ENCODE data around the gene FOXJ1.

Gene FOXJ1

DNA sequence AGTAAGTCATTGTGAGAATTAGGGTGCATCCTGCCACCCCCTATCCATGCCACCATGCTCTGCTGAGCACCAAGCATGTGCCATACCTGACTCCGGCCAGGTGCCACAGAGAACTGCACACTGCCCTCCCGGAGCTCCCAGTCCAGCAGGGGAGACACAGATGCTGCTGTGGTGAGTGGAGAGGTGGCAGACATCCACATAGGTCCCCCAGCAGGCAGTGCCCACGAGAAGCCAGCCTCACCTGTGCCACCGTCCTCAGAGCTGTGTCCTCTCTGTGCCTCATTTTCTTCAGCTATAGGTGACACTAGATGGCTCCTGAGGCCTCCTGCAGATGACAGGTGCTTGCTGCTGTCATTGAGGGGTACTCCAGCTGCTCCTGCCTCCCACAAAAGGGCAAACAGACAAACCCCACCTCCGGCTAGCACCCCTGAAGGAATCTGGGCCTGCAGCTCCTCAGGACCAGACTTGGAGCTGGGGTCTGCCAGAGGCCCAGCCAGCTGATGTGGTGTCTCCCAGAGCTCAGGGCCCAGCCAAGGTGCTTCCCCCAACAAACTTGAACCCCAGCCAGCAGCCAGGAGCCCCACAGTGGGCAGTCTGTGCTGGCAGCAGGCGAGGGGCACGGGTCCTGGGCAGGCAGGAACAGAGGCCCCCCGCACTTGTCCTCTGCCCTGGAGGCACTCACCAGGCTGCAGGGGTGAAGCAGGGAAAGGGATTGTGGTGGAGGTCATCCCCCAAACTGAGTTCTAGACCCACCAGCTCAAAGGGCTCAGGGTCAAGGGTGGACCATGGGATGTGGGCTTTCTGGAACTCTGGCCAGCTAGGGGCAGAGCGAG is 17.1 kb downstream of the FOXJ1 start:
- FAIRE-seq: no peak

DNA sequence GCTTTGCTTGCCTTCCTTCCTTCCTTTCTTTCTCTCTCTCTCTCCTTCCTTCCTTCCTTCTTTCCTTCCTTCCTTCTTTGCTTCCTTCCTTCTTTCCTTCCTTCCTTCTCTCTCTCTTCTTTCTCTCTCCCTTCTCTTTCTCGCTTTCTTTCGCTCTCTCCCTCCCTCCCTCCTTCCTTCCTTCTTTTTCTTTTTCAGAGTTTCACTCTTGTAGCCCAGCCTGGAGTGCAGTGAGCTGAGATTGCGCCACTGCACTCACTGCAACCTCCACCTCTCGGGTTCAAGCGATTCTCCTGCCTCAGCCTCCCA is 17.9 kb downstream of the FOXJ1 start:
- FAIRE-seq: no peak

DNA sequence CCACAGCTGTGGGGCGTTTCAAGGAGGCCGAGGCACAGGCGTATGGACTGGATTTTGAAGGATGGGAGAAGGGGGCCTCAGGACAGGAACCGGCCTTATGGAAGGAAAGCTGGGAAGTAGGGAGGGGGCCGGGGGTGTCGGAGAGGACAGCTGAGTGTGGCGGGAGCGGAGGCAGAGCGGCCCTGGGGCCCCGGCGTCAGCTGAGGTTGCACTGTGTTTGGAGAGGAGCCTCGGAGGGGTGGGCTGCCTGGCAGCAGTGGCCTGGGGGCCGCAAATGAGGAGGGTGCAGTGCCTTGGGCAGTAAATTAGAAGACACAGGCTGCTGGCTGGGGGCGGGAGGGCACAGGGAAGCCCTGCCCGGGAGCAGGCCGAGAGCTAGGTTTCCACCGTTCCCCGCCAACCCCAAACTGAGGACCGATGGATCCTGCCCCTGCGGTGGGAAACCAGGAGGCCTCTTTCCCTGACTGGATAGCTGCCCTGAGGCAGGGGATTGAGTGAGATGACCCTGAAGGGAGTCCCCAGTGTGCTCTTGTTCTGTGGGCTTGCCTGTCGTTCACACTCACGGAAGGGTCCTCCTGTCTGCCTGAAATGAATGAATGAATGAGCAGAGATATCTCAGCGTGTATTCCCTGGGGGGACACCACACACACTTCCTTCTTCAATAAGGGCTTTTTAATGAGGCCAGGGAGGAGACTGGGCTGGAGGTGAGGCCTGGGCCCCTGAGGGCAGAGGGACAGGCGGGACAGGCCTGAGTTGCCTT is 18.4 kb downstream of the FOXJ1 start:
- FAIRE-seq: no peak

DNA sequence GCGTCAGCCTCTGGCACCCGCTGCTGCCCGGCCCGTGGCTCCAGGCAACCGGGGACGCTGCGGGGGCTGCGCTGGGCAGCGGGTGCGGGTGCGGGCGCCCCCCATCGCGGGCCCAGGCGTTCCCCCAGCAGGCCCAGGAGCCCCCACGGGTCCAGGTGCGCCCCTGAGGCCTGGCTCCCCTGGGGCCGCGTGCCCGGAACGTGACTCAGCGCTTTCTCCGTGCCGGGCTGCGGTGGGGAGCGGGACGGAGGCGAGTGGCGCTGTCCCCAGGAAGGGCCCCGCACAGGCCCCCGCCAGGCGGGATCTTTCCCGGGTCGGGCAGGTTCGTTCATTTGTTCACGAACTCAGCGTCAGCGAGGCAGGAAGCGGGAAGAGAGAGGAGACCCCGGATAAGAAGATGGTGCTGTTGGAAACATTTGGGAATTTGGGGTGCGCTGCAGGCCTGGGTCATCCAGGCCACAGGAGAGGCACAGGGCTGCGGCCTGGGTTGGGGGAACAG is 19.1 kb downstream of the FOXJ1 start:
- FAIRE-seq: no peak

DNA sequence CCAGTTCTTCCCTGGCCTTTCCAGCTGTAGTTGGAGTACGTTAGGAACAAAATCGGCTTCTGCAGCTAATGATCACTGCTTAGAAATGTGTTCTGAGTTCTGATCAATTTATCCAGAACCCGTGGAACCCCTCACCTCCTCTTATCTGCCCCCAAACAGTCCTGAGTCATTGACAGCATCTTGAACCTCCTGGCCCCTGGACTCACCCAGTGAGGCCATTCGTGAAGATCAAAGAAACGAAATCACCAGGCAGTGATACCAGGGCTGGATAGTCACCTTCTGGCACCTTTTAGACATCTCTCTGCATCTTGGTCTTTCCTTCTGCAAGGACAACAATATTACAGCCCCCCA is 20.4 kb downstream of the FOXJ1 start:
- FAIRE-seq: no peak

DNA sequence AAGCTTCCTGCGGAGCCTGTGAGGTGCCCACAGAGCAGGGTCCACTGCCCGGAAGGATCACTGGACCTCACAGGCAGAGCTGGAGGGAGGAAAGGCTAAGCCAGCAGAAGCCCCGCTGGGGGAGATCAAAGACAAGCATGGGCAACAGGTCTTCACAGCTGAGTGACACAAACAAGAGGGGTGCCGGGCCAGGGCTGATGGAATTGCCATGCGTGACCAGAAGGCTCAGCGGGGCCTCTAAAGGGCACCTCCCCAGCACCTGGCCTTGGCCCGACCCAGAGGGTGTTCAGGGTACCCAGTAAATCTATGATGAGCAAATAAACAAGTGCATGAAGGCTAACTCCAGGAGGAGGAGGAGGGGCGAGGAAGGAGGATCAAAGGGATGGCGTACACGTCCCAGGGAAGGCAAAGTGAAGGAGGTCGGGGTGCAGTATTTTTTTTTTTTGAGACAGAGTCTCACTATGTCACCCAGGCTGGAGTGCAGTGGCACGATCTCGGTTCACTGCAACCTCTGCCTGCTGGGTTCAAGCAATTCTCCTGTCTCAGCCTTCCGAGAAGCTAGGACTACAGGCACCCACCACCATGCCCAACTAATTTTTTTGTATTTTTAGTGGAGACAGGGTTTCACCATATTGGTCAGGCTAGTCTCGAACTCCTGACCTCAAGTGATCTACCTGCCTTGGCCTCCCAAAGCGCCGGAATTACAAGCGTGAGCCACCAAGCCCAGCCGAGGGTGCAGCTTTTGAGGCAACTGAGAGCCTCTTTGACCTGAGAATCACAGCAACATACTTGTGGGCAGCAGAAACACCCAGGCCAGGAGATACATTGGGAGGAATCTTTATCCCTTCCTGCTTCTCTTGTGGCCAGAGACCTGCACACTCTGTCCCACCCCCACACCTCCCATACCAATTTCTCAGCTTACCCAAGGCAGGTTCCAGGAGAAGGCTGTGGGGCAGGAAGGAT is 21.4 kb downstream of the FOXJ1 start:
- FAIRE-seq: no peak

DNA sequence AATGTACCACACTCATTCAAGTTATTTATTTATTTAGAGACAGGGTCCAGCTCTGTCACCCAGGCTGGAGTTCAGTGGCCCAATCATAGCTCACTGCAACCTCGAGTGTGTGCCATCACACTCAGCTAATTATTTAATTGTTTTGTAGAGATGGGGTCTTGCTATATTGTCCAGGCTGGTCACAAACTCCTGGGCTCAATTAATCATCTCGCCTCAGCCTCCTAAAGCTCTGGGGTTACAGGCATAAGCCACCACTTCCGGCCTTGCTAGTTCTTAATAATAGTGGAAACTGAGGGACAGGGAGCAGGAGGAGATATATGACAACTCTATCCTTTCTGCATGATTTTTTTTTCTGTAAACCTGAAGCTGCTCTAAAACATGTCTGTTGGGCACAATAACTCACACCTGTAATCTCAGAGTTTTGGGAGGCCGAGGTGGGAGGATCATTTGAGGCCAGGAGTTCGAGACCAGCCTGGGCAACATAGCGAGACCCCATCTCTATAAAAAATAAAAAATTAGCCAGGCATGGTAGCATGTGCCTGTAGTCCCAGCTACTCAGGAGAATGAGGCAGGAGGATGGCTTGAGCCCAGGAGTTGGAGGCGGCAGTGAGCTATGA is 25.8 kb downstream of the FOXJ1 start:
- no peak for FAIRE-seq

DNA sequence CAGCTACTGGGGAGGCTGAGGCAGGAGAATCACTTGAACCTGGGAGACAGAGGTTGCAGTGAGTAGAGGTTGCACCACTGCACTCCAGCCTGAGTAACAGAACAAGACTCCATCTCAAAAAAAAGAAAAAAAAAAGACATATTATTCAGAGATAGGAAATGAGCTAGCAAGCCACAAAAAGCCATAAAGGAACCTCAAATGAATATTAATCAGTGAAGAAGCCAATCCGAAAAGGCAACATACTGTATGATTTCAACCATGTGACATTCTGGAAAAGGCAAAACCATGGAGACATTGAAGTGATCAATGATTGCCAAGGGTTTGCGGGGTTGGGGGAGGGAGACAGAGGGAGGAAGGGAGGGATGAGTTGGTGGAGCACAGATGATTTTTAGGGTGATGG is 29.1 kb downstream of the FOXJ1 start:
- no peak for FAIRE-seq

DNA sequence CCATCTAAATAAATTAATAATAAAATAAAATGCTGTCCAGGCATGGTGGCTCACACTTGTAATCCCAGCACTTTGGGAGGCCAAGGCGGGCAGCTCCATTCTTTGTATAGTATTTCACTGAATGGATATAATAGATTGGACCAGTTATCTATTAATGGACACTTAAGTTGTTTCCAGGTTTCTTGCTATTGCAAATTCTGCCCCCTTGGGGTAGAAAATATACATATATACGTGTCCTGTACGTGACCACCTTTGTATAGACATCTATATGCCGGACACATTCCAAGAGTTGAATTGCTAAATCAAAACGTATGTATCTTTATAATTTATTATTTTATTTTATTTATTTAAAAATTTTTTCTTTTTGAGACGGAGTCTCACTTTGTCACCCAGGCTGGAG is 33.5 kb downstream of the FOXJ1 start:
- no peak for FAIRE-seq

DNA sequence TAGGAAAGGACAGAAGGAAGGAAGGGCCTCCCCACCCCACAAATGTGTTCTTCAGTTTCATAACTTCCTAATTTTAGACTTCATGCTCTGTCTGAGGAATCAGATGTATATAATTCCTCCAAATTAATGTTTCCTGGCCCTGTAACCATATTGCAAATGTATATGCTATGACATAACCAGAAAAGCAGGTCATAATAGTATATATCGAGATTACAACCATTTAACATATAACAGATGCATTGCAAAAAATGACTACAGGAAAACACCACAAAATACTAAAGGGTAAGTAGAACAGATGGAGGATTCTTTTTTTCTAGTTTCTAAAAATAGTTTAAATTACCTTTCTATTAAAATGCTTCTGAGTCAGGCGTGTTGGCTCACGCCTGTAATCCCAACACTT is 34.3 kb downstream of the FOXJ1 start:
- no peak for FAIRE-seq

DNA sequence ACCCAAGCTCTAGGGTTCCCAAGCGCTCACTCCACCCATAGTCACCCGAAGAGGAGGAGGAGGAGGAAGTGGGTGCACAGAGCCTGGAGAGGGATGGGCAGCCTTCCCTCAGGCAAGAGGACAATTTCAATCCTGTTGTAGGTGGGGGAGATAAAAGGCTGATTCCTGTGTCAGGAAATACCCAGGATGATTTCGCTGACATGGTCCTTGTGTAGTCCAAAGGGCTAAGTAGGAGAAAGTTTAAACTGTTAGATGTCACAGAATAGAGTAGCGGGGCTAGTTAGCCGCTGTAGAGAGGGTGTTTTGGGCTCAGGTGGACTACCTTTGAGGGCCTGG is 36.2 kb downstream of the FOXJ1 start:
- FAIRE-seq: no peak

DNA sequence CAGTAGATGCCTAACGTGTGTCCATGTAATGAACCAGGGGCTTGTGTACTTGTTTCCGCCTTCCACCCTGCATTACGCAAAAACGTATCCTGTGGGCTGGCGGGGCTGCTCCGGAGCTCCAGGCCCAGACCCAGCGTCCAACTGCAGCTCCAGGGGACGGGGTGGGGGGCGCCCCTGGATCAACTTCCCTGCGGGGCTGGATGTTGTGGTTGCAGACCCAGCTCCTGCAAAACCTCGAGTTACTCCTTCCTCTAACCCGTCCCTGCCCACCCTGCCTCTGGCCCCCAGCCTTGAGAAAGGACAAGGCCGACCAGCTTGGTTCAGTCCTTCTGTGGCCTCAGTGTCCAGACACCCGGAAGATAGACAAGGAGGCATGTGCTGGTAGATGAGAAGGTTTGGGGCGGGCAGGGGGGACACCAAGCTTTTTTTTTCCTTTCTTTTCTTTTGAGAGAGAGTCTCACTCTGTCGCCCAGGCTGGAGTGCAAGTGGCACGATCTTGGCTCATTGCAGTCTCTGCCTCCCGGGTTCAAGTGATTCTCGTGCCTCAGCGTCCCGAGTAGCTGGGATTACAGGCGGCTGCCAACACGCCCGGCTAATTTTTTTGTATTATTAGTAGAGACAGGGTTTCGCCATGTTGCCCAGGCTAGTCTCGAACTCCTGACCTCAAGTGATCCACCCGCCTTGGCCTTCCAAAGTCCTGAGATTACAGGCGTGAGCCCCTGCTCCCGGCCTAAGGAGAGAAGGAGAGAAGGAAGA is 36.7 kb downstream of the FOXJ1 start:
- FAIRE-seq: no peak

DNA sequence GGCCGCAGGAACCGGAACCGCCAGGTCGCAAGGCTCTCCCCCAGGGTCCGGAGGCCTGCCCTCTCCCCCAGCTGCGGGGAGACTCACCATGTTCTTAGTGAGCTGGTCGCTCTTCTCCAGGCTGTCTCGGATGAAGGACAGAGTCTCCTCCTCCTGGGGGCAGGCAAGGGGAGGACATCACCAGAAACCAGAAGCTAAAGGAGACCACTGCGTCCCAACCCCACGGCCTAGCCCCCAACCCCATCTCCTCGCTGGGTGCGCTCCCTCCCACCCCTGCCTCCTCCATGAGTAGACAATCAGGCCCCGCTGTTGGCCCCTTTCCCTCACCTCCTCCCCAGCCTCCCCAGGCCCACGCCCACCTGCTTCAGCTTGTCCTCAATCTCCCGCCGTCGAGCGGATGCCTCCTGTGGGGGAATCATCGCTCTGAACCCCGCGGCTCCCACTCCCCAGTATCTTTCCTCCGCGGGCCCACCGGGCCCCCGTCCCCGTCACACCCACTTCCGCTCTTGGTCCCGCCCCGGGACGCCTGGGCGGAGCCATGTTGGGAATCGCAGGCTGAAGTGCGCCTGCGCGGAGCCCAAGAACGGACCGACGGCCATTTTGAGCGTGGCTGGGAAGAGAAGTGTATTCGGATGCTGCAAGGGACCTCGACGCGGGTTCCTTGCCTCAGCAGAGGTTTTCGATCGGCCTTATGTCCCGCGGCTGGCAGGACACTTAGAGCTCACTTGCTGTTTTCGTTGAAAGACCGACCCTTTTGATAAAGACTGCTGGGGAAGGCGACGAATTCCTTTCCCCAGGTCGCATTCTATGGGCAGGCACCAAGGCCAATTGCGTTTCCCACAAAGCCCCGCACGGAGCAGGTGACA is 37.5 kb downstream of the FOXJ1 start, which contains the start of gene EXOC7:
Gene EXOC7, minus strand, starts transcription at position 514 of the 866 bp plus-strand sequence. Its CDS starts 95 bp downstream, at position 419.
- no peak for FAIRE-seq

DNA sequence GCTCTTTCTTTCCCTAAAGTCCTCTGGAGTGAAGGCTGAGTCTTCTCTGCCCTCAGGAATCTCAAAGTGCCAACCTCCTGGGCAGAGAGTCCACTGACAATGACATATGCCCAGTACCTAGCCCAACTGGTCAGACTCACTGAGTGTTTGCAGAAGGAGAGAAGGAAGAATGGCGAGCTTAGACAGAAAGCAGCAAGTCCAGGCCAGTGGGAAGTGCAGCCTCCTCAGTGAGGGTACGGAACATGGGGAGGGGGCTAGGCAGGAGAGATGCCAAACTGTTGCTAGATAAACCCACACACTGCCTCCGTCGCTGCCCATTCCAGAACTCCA is 38.1 kb downstream of the FOXJ1 start:
- FAIRE-seq: no peak

DNA sequence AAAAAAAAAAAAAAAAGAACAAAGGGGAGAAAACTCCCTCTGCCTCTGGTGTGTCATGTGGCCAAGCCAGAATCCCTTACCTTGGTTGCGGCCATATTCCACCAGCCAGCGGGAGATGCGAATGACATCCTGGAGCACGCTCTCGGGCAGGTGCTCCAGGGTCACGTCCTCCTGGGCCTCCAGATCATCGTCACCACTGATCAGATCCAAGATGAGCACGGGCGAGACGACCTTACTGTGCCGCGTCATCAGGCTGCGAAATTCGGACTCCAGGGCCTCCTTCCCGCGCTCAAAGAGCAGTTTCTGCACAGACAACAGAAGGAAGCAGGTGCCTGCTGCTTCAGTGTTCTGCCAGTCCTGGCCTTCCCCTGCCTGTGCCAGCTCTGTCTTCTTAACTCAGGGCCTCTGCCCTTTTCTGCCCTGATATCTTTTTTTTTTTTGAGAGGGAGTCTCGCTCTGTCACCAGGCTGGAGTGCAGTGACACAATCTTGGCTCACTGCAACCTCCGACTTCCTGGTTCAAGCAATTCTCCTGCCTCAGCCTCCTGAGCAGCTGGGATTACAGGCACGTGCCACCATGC is 43.2 kb downstream of the FOXJ1 start:
- no peak for FAIRE-seq

DNA sequence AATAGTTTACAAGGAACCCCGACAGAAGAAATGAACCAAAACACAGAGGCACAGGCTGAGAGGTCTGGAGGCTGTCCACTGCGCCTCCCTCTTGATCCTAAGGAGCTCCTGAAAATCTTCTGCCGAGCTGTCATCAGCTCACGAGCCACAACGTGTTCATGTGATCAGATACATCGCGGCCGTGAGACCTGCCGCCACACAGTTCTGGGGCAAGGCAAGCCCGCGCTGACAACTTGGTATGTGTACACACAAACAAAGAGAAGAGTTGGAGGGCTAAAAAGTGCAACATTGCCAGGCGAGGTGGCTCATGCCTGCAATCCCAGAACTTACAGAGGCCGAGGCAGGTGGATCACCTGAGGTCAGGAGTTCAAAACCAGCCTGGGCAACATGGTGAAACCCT is 45.1 kb downstream of the FOXJ1 start:
- FAIRE-seq: no peak

DNA sequence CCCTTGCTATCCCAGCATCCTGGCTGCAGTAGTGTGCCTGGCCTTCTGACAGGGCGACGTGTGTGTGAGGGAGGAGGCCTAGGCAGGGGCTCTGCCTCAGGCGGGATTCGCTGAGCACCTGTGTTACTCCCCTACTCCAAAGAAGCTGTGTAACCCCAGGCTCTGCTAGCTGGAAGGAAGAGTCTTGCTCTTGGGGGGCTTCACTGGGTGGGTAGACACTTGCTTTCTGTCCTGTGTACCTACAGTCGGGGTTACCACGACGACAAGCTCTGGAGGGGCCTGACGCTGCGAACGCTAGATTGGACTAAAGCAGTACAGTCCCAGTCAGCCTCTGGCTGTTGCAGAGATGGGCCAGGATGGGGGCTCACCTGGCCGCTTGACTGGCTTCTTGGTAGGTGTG is 47.0 kb downstream of the FOXJ1 start:
- no peak for FAIRE-seq

DNA sequence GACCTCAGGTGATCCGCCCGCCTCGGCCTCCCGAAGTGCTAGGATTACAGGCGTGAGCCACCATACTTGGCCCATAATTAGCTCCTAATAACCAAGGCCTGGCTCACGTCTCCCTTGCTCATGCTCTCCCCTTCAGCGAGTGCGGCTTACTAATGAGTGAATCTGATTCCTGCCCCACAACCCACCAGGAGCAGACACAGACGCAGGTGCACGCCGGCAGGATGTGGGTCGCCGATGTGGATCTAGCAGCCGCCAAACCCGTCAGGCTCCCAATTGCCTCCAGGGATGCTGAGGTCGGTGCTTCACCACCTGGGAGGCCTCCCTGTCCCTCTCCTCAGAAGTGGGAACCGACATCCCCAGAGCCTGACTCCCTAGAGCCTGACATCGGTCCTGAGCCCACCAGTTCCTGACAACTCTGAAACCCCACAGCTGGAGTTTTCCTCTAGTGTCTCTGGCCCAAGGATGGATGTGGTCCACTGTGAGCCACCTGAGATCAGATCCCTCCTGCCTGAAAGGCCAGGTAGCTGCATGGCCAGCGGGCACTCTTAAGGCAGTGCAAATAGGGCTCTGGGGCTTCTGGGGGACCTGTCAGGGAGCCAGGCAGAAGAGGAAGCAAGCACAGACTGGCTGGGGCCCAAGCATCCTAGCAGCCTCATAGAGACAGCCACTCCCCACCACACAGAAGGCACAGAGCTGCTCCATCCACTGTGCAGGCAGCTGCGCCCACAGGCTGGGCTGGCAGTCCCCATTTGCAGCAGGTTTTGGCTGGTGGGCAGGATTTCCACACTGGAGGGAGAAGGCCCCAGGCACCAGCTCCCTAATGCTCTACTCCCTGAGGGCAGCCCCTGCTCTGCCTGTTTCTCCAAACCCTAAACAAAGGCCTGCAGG is 48.3 kb downstream of the FOXJ1 start:
- FAIRE-seq: no peak

DNA sequence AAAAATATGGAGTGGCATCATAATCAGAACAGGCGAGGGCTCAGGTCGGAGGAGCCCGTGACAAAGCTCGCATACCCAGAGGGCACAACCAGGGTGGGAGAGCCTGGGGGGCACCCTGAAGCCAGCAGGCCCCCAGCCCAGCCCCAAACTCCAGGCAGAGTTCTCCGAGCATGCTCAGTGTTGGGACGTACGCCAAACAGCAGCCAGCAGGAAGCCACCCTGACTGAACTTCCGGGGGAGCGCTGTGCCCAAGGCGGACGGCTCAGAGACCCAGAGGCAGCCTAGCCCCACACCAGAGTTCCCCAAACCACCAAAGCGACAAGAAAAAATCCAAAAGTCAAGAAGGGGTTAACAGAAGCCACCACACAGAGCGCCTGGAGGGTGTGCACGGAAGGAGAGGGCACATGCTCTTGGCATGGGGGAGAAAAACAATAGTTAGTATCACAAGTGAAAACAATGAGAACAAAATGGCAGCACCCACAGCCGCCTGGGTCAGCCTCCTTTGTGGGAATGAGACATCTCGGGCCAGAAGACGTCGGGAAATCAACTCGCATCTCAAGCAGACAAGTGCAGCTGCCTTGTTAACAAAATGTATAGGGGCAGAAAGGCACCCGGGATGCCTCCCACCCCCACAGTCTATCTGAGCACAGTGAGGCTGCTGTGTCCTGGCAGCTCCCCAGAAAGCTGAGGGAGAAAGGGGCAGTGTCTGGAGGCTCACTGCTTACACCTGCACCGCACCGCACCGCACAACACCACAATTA is 49.3 kb downstream of the FOXJ1 start:
- FAIRE-seq: no peak

All from TTC549 (cell line).